Endothelial cell of hepatic sinusoid (primary cell): ENCODE data around the gene PRMT5.

Source experiments
- in situ Hi-C: cut with HindIII; loops from 2 replicates; pipeline ENCODE4 v1.10.0; 2017; ENCODE audit warnings: low sequenced_read_pairs

Gene PRMT5

GRCh38 chr14:22935156-22935555 lies 6.0 kb upstream of the PRMT5 start:
- in situ Hi-C loops = no loop called here

GRCh38 chr14:22932146-22932545 lies 3.0 kb upstream of the PRMT5 start:
- in situ Hi-C loops = no loop called here

- in situ Hi-C loops = no loop called here
Observed at GRCh38 chr14:22929961-22930364, 787 bp upstream of the PRMT5 start.

GRCh38 chr14:22928237-22929103 lies 706 bp downstream of the PRMT5 start:
- in situ Hi-C loops = no loop called here

- in situ Hi-C loops = no loop called here
Observed at GRCh38 chr14:22926316-22926715, 2.9 kb downstream of the PRMT5 start.

GRCh38 chr14:22925513-22925912 lies 3.7 kb downstream of the PRMT5 start:
- in situ Hi-C loops = no loop called here

- in situ Hi-C loops = no loop called here
Observed at GRCh38 chr14:22923746-22924145, 5.4 kb downstream of the PRMT5 start.

GRCh38 chr14:22922294-22922693 lies 6.9 kb downstream of the PRMT5 start:
- in situ Hi-C loops = no loop called here

GRCh38 chr14:22920697-22921096 lies 8.5 kb downstream of the PRMT5 start:
- in situ Hi-C loops = no loop called here

- in situ Hi-C loops = no loop called here
Observed at GRCh38 chr14:22919601-22919921, 9.6 kb downstream of the PRMT5 start.

- in situ Hi-C loops = no loop called here
Observed at GRCh38 chr14:22918804-22919600, 10.2 kb downstream of the PRMT5 start, which contains the start of gene RBM23. Gene RBM23 (minus strand): TSS chr14:22919149.

- in situ Hi-C loops = no loop called here
Observed at GRCh38 chr14:22915886-22916521, 13.2 kb downstream of the PRMT5 start.

GRCh38 chr14:22914836-22915235 lies 14.3 kb downstream of the PRMT5 start:
- in situ Hi-C loops = loop anchor here (5.0 kb wide), 1 partner anchor 68 kb away; no protein-coding TSS in a partner anchor

GRCh38 chr14:22910916-22911315 lies 18.3 kb downstream of the PRMT5 start:
- in situ Hi-C loops = loop anchor here (5.0 kb wide), 1 partner anchor 64 kb away; no protein-coding TSS in a partner anchor

- in situ Hi-C loops = loop anchor here (10.0 kb wide), 1 partner anchor 144 kb away; the partner anchor contains the start of gene OXA1L
Observed at GRCh38 chr14:22908601-22909000, 20.6 kb downstream of the PRMT5 start.

GRCh38 chr14:22907429-22907828 lies 21.7 kb downstream of the PRMT5 start:
- in situ Hi-C loops = loop anchor here (10.0 kb wide), 1 partner anchor 143 kb away; the partner anchor contains the start of gene OXA1L

- in situ Hi-C loops = loop anchor here (10.0 kb wide), 1 partner anchor 141 kb away; the partner anchor contains the start of gene OXA1L
Observed at GRCh38 chr14:22906073-22906472, 23.1 kb downstream of the PRMT5 start.

GRCh38 chr14:22905627-22906026 lies 23.5 kb downstream of the PRMT5 start:
- in situ Hi-C loops = loop anchor here (10.0 kb wide), 1 partner anchor 141 kb away; the partner anchor contains the start of gene OXA1L

- in situ Hi-C loops = loop anchor here (10.0 kb wide), 1 partner anchor 139 kb away; the partner anchor contains the start of gene OXA1L
Observed at GRCh38 chr14:22903742-22904087, 25.5 kb downstream of the PRMT5 start.

- in situ Hi-C loops = loop anchor here (10.0 kb wide), 1 partner anchor 137 kb away; the partner anchor contains the start of gene OXA1L
Observed at GRCh38 chr14:22901799-22902198, 27.4 kb downstream of the PRMT5 start.
